ENCODE data around the gene OLFML2A. TPM values are rescaled to one million over a fixed set of nuclear protein-coding genes. Genes with fewer than 3 reads are reported as not detected.
A peak's percentile ranks its signal among the peaks of the same experiment; 100 is the strongest.

Gene OLFML2A
- total and polyA plus RNA-seq, 8 donors: 0.95 to 8.6 (median 6.1) TPM

DNA sequence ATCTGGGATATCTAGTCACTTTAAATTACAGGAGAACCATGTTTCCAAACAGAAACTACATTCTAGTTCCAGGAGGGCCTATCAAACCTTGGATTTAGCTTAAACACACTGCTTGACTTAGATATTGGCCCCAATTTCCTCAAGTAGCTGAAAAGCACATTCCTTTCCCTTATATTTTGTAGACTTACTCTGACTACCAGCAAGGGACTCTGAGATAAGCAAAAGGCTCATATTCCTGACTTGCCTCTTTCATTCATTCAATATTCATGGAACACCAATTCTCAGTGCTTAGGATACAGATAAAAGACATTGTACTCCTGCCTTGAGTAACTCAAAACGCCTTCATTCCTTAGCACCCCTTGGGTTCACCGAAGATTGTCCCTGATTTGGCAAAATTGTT, 17.6 kb upstream of the OLFML2A start:
- ATAC-seq (no peak), DNase-seq (no peak), FAIRE-seq (no peak)
- H3K4me3 ChIP-seq: no peak overlapping the region
- no peaks in the 10 kb centered on the region for H3K27me3 ChIP-seq
- no peaks in the 10 kb centered on the region for H3K36me3 ChIP-seq
- no peaks in the 10 kb centered on the region for H3K9me3 ChIP-seq
- H3K27ac ChIP-seq: peak overlapping the region in 2 of 4 donors; percentile 30 to 53
- intact Hi-C loops (cut with DNase I): no loop called here
- TF ChIP-seq CTCF (IDR thresholded peaks at IDR 0.05): no peak
- WGBS, 2 donors: 93 to 98% methylated on average over 2 of the region's 2 CpGs
- peaks cover 13 to 33% (median 23%) of the 10 kb centered on the region in 3 donors for H3K4me1 ChIP-seq

GRCh38 chr9:124760719-124761118, 16.2 kb upstream of the OLFML2A start:
- FAIRE-seq: no peak
- H3K9me3 ChIP-seq: no peaks in the 10 kb centered on the region
- TF ChIP-seq CTCF (IDR thresholded peaks at IDR 0.05): no peak
- no peak overlapping the region for H3K4me3 ChIP-seq
- no peak overlapping the region for H3K27ac ChIP-seq
- DNase-seq: no peak
- no peaks in the 10 kb centered on the region for H3K36me3 ChIP-seq
- intact Hi-C loops (cut with DNase I): no loop called here
- WGBS, 2 donors: 95 to 97% methylated on average over 2 of the region's 2 CpGs
- no peaks in the 10 kb centered on the region for H3K27me3 ChIP-seq
- ATAC-seq: no peak
- peaks cover 11 to 24% (median 20%) of the 10 kb centered on the region in 3 donors for H3K4me1 ChIP-seq

- 69 to 73% methylated on average over 2 of the region's 2 CpGs for WGBS, 2 donors
- no peaks in the 10 kb centered on the region for H3K27me3 ChIP-seq
- H3K4me1 ChIP-seq: peaks cover 9 to 20% (median 15%) of the 10 kb centered on the region in 3 donors
- DNase-seq: no peak
- no peaks in the 10 kb centered on the region for H3K9me3 ChIP-seq
- H3K4me3 ChIP-seq: no peak overlapping the region
- no peak for TF ChIP-seq CTCF (IDR thresholded peaks at IDR 0.05)
- no peak overlapping the region for H3K27ac ChIP-seq
- no peak for ATAC-seq
- intact Hi-C loops (cut with DNase I): no loop called here
- FAIRE-seq: no peak
- no peaks in the 10 kb centered on the region for H3K36me3 ChIP-seq
Observed at GRCh38 chr9:124761196-124761595, 15.7 kb upstream of the OLFML2A start.

DNA sequence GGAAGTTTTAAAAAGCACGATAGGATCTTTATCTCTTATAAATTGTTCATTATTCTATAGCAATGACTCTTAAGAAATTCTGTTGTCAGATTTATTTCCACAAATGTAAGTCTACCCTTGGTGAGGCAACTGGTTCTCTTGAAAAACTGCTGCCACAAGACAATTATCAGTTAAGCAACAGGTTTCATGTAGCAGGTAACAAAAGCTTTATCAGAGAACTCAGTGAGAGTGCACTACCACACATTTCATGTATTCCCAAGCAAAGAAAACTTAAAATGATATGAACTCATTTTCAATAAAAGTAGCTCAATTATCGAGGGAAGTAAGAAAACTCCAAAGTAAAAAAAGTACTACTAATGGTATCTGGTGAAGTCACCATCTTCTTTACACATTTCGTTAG, 15.2 kb upstream of the OLFML2A start:
- intact Hi-C loops (cut with DNase I): no loop called here
- ATAC-seq: no peak
- TF ChIP-seq CTCF (IDR thresholded peaks at IDR 0.05): no peak
- Histone ChIP-seq H3K4me1 (peaks cover 9 to 19% (median 12%) of the 10 kb centered on the region in 3 donors), H3K36me3 (no peaks in the 10 kb centered on the region), H3K27ac (no peak overlapping the region), H3K9me3 (no peaks in the 10 kb centered on the region), H3K4me3 (no peak overlapping the region), H3K27me3 (no peaks in the 10 kb centered on the region)
- WGBS, 2 donors: 79 to 81% methylated on average over 3 of the region's 3 CpGs
- FAIRE-seq: no peak
- no peak for DNase-seq

DNA sequence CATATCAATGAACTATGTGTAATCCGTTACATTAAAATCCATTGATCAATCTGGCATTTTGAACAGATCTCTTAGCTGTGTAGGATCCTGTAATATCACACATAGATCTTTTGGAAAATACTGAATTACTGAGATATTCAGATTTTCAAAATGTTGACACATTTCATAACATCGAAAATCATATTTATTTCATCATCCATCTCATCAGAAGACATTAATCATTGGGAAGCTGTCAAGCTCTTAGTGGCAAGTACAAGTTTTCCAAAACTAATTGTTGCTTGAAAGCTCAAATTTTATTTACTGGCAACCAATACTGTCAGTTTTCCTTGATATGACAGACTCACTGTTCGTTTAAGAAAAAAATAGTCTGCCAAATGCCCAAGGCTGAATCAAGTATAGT, 14.3 kb upstream of the OLFML2A start:
- Histone ChIP-seq H3K27ac (no peak overlapping the region), H3K4me3 (no peak overlapping the region), H3K9me3 (no peaks in the 10 kb centered on the region), H3K36me3 (no peaks in the 10 kb centered on the region), H3K27me3 (no peaks in the 10 kb centered on the region), H3K4me1 (peaks cover 8 to 14% (median 9%) of the 10 kb centered on the region in 3 donors)
- ATAC-seq: no peak
- intact Hi-C loops (cut with DNase I): no loop called here
- DNase-seq: no peak
- 52 to 63% methylated on average over 3 of the region's 3 CpGs for WGBS, 2 donors
- no peak for FAIRE-seq
- TF ChIP-seq CTCF (IDR thresholded peaks at IDR 0.05): no peak

Data from pancreas (tissue), 10 donors.